GM18499 (cell line): Measurements from ENCODE around the gene TEX52.
"Not testable (repeated sequence)": the region's sequence is repeated elsewhere in the genome, so short reads cannot be mapped to it uniquely, and the experiment has no call there.

Experiments used
- ATAC-seq: cut with Tn5 transposase; IDR thresholded peaks from one replicate; pipeline ENCODE4 v1.9.1; 2021; ENCODE audit warnings: moderate number of reproducible peaks; ENCODE audit not compliant: insufficient read depth, unreplicated experiment

TEX52 gene

GRCh38 chr12:2868986-2869632 is 12.3 kb upstream of the TEX52 start:
- not testable (repeated sequence) for ATAC-seq

- no peak for ATAC-seq
Measured at GRCh38 chr12:2864198-2864597, 7.4 kb upstream of the TEX52 start.

GRCh38 chr12:2863402-2863801 is 6.6 kb upstream of the TEX52 start:
- ATAC-seq: not testable (repeated sequence)

GRCh38 chr12:2862876-2863275 is 6.0 kb upstream of the TEX52 start:
- no peak for ATAC-seq

- ATAC-seq: no peak
Measured at GRCh38 chr12:2860170-2860569, 3.3 kb upstream of the TEX52 start.

GRCh38 chr12:2858944-2859421 is 2.1 kb upstream of the TEX52 start:
- ATAC-seq: no peak

- ATAC-seq: no peak
Measured at GRCh38 chr12:2858334-2858733, 1.5 kb upstream of the TEX52 start.

- ATAC-seq: no peak
Measured at GRCh38 chr12:2857576-2857975, 737 bp upstream of the TEX52 start.

GRCh38 chr12:2856051-2856450 is 788 bp downstream of the TEX52 start:
- no peak for ATAC-seq

- ATAC-seq: no peak
Measured at GRCh38 chr12:2855546-2855945, 1.3 kb downstream of the TEX52 start.

- ATAC-seq: no peak
Measured at GRCh38 chr12:2854669-2855453, 2.0 kb downstream of the TEX52 start.

- ATAC-seq: no peak
Measured at GRCh38 chr12:2853626-2854025, 3.2 kb downstream of the TEX52 start.

GRCh38 chr12:2851931-2852330 is 4.9 kb downstream of the TEX52 start:
- no peak for ATAC-seq

GRCh38 chr12:2845280-2845679 is 11.6 kb downstream of the TEX52 start:
- no peak for ATAC-seq

GRCh38 chr12:2844786-2845185 is 12.1 kb downstream of the TEX52 start:
- no peak for ATAC-seq

- no peak for ATAC-seq
Measured at GRCh38 chr12:2842948-2843347, 13.9 kb downstream of the TEX52 start.

- ATAC-seq: no peak
Measured at GRCh38 chr12:2841056-2841650, 15.7 kb downstream of the TEX52 start.

- ATAC-seq: no peak
Measured at GRCh38 chr12:2836574-2836973, 20.3 kb downstream of the TEX52 start.

GRCh38 chr12:2835691-2836403 is 21.0 kb downstream of the TEX52 start:
- no peak for ATAC-seq

- no peak for ATAC-seq
Measured at GRCh38 chr12:2834581-2835491, 22.0 kb downstream of the TEX52 start, which contains the start of gene NRIP2. NRIP2 (minus strand) TSS chr12:2835035; CDS start chr12:2834983, 52 bp downstream.
